CD14-positive monocyte (primary cell): ENCODE data around the gene PLD1. TPM values are rescaled to one million over a fixed set of nuclear protein-coding genes. Genes with fewer than 3 reads are reported as not detected.

Experiments used
- DNase-seq, 3 donors: peaks; one replicate each; pipeline ENCODE4 v3.0.0-alpha.2; 2011 to 2022
- H2AFZ ChIP-seq: 2 replicates; pipeline ENCODE4 v1.6.0; 2012; ENCODE audit warnings: mild to moderate bottlenecking, low read depth, low read length, inconsistent platforms; ENCODE audit not compliant: insufficient read depth, poor library complexity, severe bottlenecking
- H3K27ac ChIP-seq, 2 donors: 1 replicate in 1 of 2; 2 replicates in 1 of 2; pipeline ENCODE4 v1.5.1; 2012 to 2013; ENCODE audit warnings: low read length in 2 of 2, control low read depth in 1 of 2, inconsistent platforms in 1 of 2, low read depth in 1 of 2, mild to moderate bottlenecking in 1 of 2
- H3K27me3 ChIP-seq, 2 donors: one replicate each; pipeline versions ENCODE4 v1.6.0 to v1.6.1; 2011 to 2013; ENCODE audit warnings: low read length in 2 of 2; ENCODE audit not compliant: control insufficient read depth in 2 of 2, insufficient read depth in 2 of 2
- H3K36me3 ChIP-seq, 2 donors: replicated peaks in 1 of 2; 1 replicate in 1 of 2; 2 replicates in 1 of 2; pipeline versions ENCODE4 v1.5.1 to v1.6.1; 2012 to 2013; ENCODE audit warnings: low read length in 2 of 2, control low read depth in 1 of 2, inconsistent platforms in 1 of 2, mild to moderate bottlenecking in 1 of 2; ENCODE audit not compliant: insufficient read depth in 2 of 2, control insufficient read depth in 1 of 2
- H3K4me1 ChIP-seq, 2 donors: 1 replicate in 1 of 2; 2 replicates in 1 of 2; pipeline versions ENCODE4 v1.5.1 to v1.6.1; 2012 to 2013; ENCODE audit warnings: low read length in 2 of 2, control low read depth in 1 of 2, inconsistent platforms in 1 of 2, mild to moderate bottlenecking in 1 of 2, moderate library complexity in 1 of 2; ENCODE audit not compliant: insufficient read depth in 2 of 2, control insufficient read depth in 1 of 2
- H3K4me2 ChIP-seq: replicated peaks from 2 replicates; pipeline ENCODE3; 2012; ENCODE audit warnings: low read length, moderate library complexity, mild to moderate bottlenecking; ENCODE audit not compliant: poor library complexity, severe bottlenecking; ENCODE audit errors: extremely low read depth
- H3K4me3 ChIP-seq, 3 experiments: fragments of 200-600 bp in 1 of 3; sonication (generic) in 1 of 3; replicated peaks in 1 of 3; 1 replicate in 2 of 3; 2 replicates in 1 of 3; pipeline ENCODE4 v1.5.1; 2011 to 2013; ENCODE audit warnings: low read length in 3 of 3, mild to moderate bottlenecking in 3 of 3, control low read depth in 2 of 3, low read depth in 2 of 3, inconsistent platforms in 1 of 3, moderate library complexity in 1 of 3
- H3K79me2 ChIP-seq: 2 replicates; pipeline ENCODE4 v1.6.0; 2012; ENCODE audit warnings: mild to moderate bottlenecking, control low read depth, inconsistent platforms, low read length, moderate library complexity; ENCODE audit not compliant: insufficient read depth
- H3K9ac ChIP-seq: 2 replicates; pipeline ENCODE4 v1.6.0; 2017; ENCODE audit warnings: low read length, mild to moderate bottlenecking; ENCODE audit not compliant: insufficient read depth, poor library complexity, severe bottlenecking
- H3K9me3 ChIP-seq, 2 donors: replicated peaks in 1 of 2; 1 replicate in 1 of 2; 2 replicates in 1 of 2; pipeline versions ENCODE4 v1.5.1 to v1.6.1; 2012 to 2013; ENCODE audit warnings: low read length in 2 of 2, control low read depth in 1 of 2; ENCODE audit not compliant: control insufficient read depth in 1 of 2, insufficient read depth in 1 of 2
- H4K20me1 ChIP-seq: 2 replicates; pipeline ENCODE4 v1.6.0; 2012; ENCODE audit warnings: mild to moderate bottlenecking, low read length, control low read depth, moderate library complexity; ENCODE audit not compliant: insufficient read depth
- H3K27ac Mint-ChIP-seq, 7 donors: one replicate each; pipeline ENCODE4 v1.8.0; 2020; ENCODE audit warnings: mild to moderate bottlenecking in 7 of 7, mixed read lengths in 7 of 7, moderate library complexity in 6 of 7, inconsistent platforms in 2 of 7
- H3K27me3 Mint-ChIP-seq, 3 donors: one replicate each; pipeline ENCODE4 v1.8.0; 2021 to 2022; ENCODE audit warnings: low read depth in 3 of 3, mild to moderate bottlenecking in 3 of 3, mixed read lengths in 3 of 3, moderate library complexity in 3 of 3, inconsistent platforms in 1 of 3
- H3K36me3 Mint-ChIP-seq, 2 donors: one replicate each; pipeline ENCODE4 v1.8.0; 2020; ENCODE audit warnings: mixed read lengths in 2 of 2, inconsistent platforms in 1 of 2, mild to moderate bottlenecking in 1 of 2
- H3K4me1 Mint-ChIP-seq: one replicate; pipeline ENCODE4 v1.8.0; 2020; ENCODE audit warnings: mild to moderate bottlenecking, mixed read lengths
- H3K4me3 Mint-ChIP-seq, 2 donors: one replicate each; pipeline ENCODE4 v1.8.0; 2020; ENCODE audit warnings: mild to moderate bottlenecking in 2 of 2, mixed read lengths in 2 of 2, moderate library complexity in 1 of 2
- H3K9me3 Mint-ChIP-seq, 7 donors: one replicate each; pipeline ENCODE4 v1.8.0; 2020 to 2022; ENCODE audit warnings: mixed read lengths in 7 of 7, mild to moderate bottlenecking in 6 of 7, moderate library complexity in 6 of 7, inconsistent platforms in 2 of 7
- CTCF ChIP-seq: fragments of 200-600 bp; IDR thresholded peaks from one replicate; pipeline ENCODE4 v1.8.0; 2022; ENCODE audit warnings: antibody characterized with exemption, mild to moderate bottlenecking
- WGBS: methylation state at CpG from one replicate; pipeline ENCODE4 v1.1.5; 2013; ENCODE audit warnings: missing lambda C conversion rate; ENCODE audit not compliant: insufficient coverage; 5-methylcytosine and 5-hydroxymethylcytosine counted together
- intact Hi-C, 2 donors: fragments of 100-400 bp; cut with micrococcal nuclease; formaldehyde crosslinking; loops; one replicate each; pipeline versions ENCODE4 v1.15.0 to v1.15.1; 2023
- polyA plus RNA-seq, 3 donors: library from polyadenylated mRNA; depleted of rRNA in 1 of 3; unstranded in 2 of 3; stranded (reverse) in 1 of 3; fragments of 300-500 nt in 2 of 3; fragments of >200 nt in 1 of 3; fragmentation: Illumina TruSeq in 2 of 3; gene quantifications; 1 replicate in 2 of 3; 2 replicates in 1 of 3; pipeline ENCODE4 v1.2.3, GENCODE V29; 2012 to 2021

The PLD1 gene
- polyA plus RNA-seq, 3 donors = 5.1 to 7.9 (median 5.8) TPM

GRCh38 chr3:171584100-171584499, 226.2 kb downstream of the PLD1 start:
- Histone ChIP-seq H3K9ac (no peak overlapping the region), H3K27ac (no peak overlapping the region), H3K27me3 (no peaks in the 10 kb centered on the region), H2AFZ (no peak overlapping the region), H3K4me1 (no peaks in the 10 kb centered on the region), H3K4me3 (no peak overlapping the region), H3K9me3 (peaks cover 3 to 4% of the 10 kb centered on the region in 2 donors), H3K36me3 (no peaks in the 10 kb centered on the region), H3K79me2 (no peaks in the 10 kb centered on the region), H3K4me2 (no peak overlapping the region), H4K20me1 (no peaks in the 10 kb centered on the region)
- peaks cover 0 to 5% (median 0%) of the 10 kb centered on the region in 7 donors for H3K9me3 Mint-ChIP-seq
- no peak for DNase-seq
- intact Hi-C loops = no loop called here
- H3K27ac Mint-ChIP-seq = no peak overlapping the region
- H3K4me1 Mint-ChIP-seq = no peaks in the 10 kb centered on the region
- peaks cover 0 to 2% (median 0%) of the 10 kb centered on the region in 3 donors for H3K27me3 Mint-ChIP-seq
- TF ChIP-seq CTCF = no peak
- no peaks in the 10 kb centered on the region for H3K36me3 Mint-ChIP-seq
- H3K4me3 Mint-ChIP-seq = no peak overlapping the region

GRCh38 chr3:171574556-171575240, 235.6 kb downstream of the PLD1 start:
- no peaks in the 10 kb centered on the region for H3K4me1 ChIP-seq
- H3K9me3 Mint-ChIP-seq = peaks cover 0 to 3% (median 2%) of the 10 kb centered on the region in 7 donors
- H3K9ac ChIP-seq = no peak overlapping the region
- peaks cover 0 to 2% (median 2%) of the 10 kb centered on the region in 3 donors for H3K27me3 Mint-ChIP-seq
- H3K9me3 ChIP-seq = no peaks in the 10 kb centered on the region
- no peak for DNase-seq
- no peaks in the 10 kb centered on the region for H4K20me1 ChIP-seq
- no peak overlapping the region for H3K4me2 ChIP-seq
- intact Hi-C loops = no loop called here
- no peaks in the 10 kb centered on the region for H3K79me2 ChIP-seq
- no peak overlapping the region for H3K4me3 Mint-ChIP-seq
- H3K4me1 Mint-ChIP-seq = no peaks in the 10 kb centered on the region
- H3K4me3 ChIP-seq = no peak overlapping the region
- WGBS = 86% methylated on average over 1 of the region's 6 CpGs
- no peak overlapping the region for H3K27ac ChIP-seq
- no peak overlapping the region for H3K27ac Mint-ChIP-seq
- H3K36me3 Mint-ChIP-seq = no peaks in the 10 kb centered on the region
- no peaks in the 10 kb centered on the region for H3K36me3 ChIP-seq
- no peaks in the 10 kb centered on the region for H3K27me3 ChIP-seq
- no peak for TF ChIP-seq CTCF
- H2AFZ ChIP-seq = no peak overlapping the region
